HG02938 (cell line): ENCODE data around the gene CFAP46.
"Not testable (repeated sequence)": the region's sequence is repeated elsewhere in the genome, so short reads cannot be mapped to it uniquely, and the experiment has no call there.

Experiments
- ATAC-seq: cut with Tn5 transposase; IDR thresholded peaks from one replicate; pipeline ENCODE4 v1.9.1; 2021; ENCODE audit warnings: mild to moderate bottlenecking, moderate library complexity; ENCODE audit not compliant: unreplicated experiment

The CFAP46 gene

GRCh38 chr10:132901351-132901750 is 41.0 kb downstream of the CFAP46 start:
- ATAC-seq: no peak

- ATAC-seq: no peak
Measured at GRCh38 chr10:132900211-132900756, 42.1 kb downstream of the CFAP46 start.

DNA sequence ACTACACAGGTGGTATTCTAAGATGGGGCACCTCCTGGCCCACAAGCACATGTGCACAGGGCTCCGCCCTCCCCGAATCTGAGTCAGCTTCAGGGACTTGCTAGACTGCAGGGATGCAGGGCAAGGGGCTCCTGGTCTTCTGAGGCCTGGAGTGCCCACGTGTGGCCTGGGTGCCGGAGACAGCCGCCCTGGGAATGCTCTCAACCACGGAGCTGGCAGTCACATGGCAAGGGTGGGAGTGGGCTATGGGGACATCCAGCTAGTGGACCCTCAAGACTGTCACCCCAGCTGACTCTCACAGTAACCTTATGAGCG is 42.7 kb downstream of the CFAP46 start:
- ATAC-seq: no peak

GRCh38 chr10:132899054-132899750 is 43.2 kb downstream of the CFAP46 start:
- ATAC-seq: no peak

- no peak for ATAC-seq
Measured at GRCh38 chr10:132898391-132899053, 43.8 kb downstream of the CFAP46 start.

DNA sequence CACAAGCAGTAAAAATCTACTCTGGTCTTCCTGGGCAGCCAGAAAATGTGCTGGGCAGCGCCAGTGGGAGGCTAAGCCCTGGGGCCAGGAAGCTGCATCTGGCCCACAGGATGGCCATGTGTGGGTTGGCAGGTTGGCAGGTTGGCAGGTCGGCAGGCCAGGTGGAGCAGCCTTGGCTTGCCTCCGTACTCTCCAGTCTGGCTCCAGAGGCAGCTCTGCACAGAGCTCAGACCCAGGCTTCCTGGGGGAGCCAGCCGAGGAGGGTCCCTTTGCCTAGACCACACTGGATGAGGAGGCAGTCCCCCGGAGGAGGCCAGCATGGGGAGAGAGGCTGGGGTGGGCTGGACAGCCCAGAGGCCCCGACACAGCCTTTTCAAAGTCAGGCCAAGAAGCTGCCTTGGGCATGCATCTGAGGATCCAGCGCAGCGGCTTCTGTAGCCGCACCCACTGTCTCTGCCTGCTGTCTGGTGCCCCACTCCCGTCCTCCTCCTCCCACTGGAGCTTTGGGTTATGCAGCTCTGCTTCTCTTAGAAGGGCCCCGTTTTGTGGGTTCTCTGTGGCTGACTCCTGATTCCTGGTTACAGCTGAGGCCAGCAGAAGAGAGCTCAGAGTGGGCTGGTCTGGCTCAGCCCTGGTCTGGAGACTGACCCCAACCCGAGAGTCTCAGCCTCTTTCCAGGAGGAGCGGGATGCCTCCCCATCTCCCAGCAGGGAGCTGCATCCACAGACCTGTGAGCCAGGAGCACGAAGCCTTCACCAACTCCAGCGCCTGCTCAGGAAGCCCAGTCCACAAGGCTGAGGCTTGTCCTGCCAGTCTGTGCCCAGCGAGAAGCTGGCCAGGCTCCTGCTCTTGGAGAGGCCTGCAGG is 44.6 kb downstream of the CFAP46 start:
- no peak for ATAC-seq

- not testable (repeated sequence) for ATAC-seq
Measured at GRCh38 chr10:132893786-132894185, 48.6 kb downstream of the CFAP46 start.

GRCh38 chr10:132893090-132893489 is 49.3 kb downstream of the CFAP46 start:
- ATAC-seq: no peak

DNA sequence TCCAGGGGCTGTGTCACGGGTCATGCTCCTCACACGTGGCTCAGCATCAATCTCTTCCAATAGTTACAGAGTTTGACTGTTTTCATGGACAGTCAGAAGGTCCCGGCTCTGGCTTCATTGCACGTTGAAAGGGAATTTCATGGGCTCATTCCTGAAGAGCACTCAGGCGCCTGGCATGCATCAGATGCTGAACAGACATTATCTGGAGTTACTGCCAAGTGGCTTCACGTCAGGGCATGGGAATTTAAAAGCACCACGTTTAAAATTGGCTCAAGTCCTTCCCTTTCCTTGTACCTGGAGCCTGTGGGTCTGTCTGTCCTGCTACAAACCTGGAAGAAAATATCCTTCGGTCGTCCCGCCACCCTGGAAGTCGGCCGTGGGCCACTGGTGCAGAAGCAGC is 50.4 kb downstream of the CFAP46 start:
- ATAC-seq: no peak

DNA sequence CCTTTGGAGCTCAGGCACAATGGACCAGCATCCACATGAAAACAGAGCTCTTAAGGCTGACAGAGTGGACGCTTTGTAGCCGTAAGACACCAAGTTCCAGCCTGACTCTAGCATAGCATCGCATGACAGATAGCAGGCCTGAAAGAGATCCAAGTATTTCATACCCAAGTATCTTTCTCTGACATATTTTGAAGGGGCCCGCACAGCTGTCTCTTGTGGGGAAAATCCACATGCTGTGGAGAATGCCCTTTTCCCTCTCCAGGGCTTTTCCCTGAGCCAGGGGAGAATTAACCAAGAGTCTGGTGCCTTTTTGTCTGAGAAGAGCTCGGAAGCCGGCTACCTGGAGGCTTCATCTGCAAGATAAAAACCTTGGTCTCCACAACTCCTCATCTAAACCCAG is 51.0 kb downstream of the CFAP46 start:
- no peak for ATAC-seq

DNA sequence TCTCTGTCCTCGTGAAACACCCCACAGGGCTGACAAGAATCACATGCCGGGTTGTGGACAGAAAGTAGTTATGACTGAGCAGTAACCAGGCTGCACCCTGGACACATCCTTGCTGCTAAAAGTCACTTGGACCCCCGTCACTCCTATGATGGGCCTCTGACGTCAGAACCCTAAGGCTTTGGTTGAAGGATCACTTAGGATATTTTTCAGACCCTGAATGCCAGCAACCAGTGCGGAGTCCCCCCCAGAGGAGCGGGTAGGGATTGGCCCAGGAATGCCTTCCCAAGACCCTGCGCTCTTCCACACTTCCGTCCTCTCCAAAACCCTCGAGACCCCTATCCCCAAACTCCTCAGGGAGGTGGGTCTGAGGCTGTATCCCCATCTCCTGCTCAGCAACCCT is 52.1 kb downstream of the CFAP46 start:
- ATAC-seq: no peak

GRCh38 chr10:132889556-132889955 is 52.8 kb downstream of the CFAP46 start:
- no peak for ATAC-seq

- no peak for ATAC-seq
Measured at GRCh38 chr10:132888898-132889490, 53.4 kb downstream of the CFAP46 start.

GRCh38 chr10:132888446-132888845 is 53.9 kb downstream of the CFAP46 start:
- ATAC-seq: not testable (repeated sequence)

GRCh38 chr10:132886211-132887099 is 55.9 kb downstream of the CFAP46 start:
- ATAC-seq: no peak

DNA sequence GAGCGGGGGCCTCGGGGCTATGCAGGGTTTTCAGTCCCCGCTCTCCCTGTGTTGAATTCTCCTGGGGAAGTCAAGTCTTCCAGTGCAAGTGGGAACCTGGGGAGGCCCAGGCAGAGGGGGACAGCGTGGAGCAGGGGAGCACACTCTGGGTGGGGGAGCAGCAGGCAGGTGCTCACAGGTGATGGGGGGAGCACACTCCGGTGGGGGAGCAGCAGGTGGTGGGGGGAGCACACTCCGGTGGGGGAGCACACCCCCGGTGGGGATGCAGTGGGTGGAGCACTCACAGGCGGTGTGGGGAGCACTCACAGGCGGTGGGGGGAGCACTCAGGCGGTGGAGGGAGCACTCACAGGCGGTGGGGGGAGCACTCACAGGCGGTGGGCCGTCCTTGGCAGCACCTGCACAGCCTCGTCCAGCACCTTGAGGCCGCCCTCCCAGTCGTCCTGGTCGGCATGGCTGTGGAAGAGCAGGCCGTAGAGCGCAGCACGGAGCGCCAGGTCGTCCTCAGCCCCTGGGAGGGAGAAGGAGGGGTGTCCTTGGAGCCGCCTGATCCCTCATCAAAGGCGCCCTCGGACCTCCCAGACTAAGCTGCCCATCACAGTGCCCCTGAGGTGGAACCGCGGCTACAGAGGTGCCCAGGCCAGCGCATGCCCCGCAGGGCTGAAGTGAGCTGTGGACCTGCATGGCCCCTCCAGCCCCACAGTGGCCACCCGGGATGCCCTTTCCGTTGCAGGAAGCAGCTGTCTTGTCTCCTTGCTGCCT is 56.7 kb downstream of the CFAP46 start:
- ATAC-seq: no peak

DNA sequence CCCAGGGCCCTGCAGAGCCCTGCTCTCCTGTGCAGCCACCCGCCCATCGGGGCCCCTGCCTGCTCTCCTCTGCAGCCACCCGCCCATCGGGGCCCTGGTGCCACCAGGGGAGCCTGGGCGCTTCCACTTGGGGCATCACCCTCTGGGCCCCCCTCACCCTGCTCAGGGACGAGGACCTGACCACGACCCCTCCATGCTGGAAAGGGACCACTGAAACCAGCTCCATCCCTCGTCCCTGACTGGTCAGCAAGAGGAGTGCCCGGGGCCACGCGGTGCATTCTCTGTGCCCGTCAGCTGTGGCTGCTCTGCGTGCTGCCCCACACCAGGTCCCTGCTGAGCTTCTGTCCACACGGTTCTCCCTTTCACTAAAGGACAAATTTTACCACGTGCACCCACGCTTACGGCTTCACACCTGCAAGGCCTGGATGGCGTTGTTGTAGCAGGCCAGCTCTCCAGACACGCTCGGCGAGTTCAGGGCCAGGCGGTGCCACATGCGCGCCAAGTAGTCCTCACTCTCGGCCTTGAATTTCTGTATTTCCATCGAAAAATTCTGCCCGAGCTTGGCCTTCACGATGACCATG is 57.6 kb downstream of the CFAP46 start:
- no peak for ATAC-seq

- no peak for ATAC-seq
Measured at GRCh38 chr10:132884041-132884440, 58.3 kb downstream of the CFAP46 start.

DNA sequence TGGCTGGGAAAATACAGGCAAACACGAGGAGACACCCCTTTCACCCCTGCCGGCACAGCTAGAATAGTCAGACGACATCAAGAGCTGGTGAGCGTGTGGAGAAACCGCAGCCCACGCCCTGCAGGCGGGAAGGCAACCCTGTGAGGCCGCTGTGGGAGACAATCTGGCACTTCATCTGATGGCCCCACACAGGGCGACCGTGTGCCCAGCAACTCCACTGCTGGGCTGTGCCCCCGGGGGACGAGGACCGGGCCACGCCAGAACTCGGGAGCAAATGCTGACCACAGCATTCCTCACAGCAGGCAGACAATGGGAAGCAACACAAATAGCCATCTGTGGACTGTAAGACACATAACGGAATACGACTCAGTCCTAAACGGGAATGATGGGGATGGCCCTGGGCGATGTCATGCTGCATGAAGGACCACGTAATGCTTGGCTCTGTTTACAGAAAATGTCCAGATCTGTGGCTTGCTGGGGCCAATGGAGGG is 58.9 kb downstream of the CFAP46 start:
- ATAC-seq: no peak
